Measurements from ENCODE around the gene FAM174A.

GRCh38 chr5:100634937-100635534, 99.9 kb downstream of the FAM174A start:
- TF ChIP-seq ZNF274 (IDR thresholded peaks at IDR 0.05; ENCODE audit: low read depth, low read length) (no peak), YY1 (IDR thresholded peaks at IDR 0.05; ENCODE audit: insufficient read depth, insufficient read length) (no peak), SUZ12 (IDR thresholded peaks at IDR 0.05; ENCODE audit: extremely low read depth, insufficient read depth, insufficient read length) (no peak)

Data from NT2/D1 (cell line).